Muscle layer of duodenum (tissue), 2 donors: ENCODE results near the gene SLC38A3.

Experiments
- H3K27ac ChIP-seq: one replicate; pipeline ENCODE4 v1.7.0; 2013; ENCODE audit warnings: mild to moderate bottlenecking, low read length
- H3K27me3 ChIP-seq: one replicate; pipeline ENCODE4 v1.7.0; 2013; ENCODE audit warnings: low read depth, mild to moderate bottlenecking, control low read depth, low read length
- H3K36me3 ChIP-seq, 2 donors: one replicate each; pipeline ENCODE4 v1.7.0; 2013; ENCODE audit warnings: low read length in 2 of 2, control low read depth in 1 of 2, mild to moderate bottlenecking in 1 of 2; ENCODE audit not compliant: insufficient read depth in 2 of 2, control insufficient read depth in 1 of 2
- H3K4me1 ChIP-seq, 2 donors: one replicate each; pipeline ENCODE4 v1.7.0; 2013; ENCODE audit warnings: low read length in 2 of 2, mild to moderate bottlenecking in 2 of 2, control low read depth in 1 of 2, moderate library complexity in 1 of 2; ENCODE audit not compliant: insufficient read depth in 2 of 2, control insufficient read depth in 1 of 2
- H3K4me3 ChIP-seq, 2 donors: one replicate each; pipeline ENCODE4 v1.7.0; 2013; ENCODE audit warnings: low read length in 2 of 2, low read depth in 1 of 2, mild to moderate bottlenecking in 1 of 2
- H3K9me3 ChIP-seq, 2 donors: one replicate each; pipeline ENCODE4 v1.7.0; 2013; ENCODE audit warnings: low read length in 2 of 2, control low read depth in 1 of 2, mild to moderate bottlenecking in 1 of 2; ENCODE audit not compliant: control insufficient read depth in 1 of 2
- donor health status: healthy.

Gene SLC38A3

GRCh38 chr3:50204804-50205412, at the start of gene SLC38A3:
Gene SLC38A3, plus strand, starts transcription at chr3:50205271. Its CDS starts 8,929 bp downstream, at chr3:50214200.
- Histone ChIP-seq H3K4me1 (peaks cover 0 to 8% of the 10 kb centered on the region in 2 donors), H3K27me3 (peaks cover 41% of the 10 kb centered on the region), H3K27ac (no peak within 1 kb of the TSS), H3K36me3 (no peaks in the 10 kb centered on the region), H3K9me3 (no peaks in the 10 kb centered on the region), H3K4me3 (peak within 1 kb of the TSS in 1 of 2 donors; percentile 59)

- peaks cover 5% of the 10 kb centered on the region for H3K27me3 ChIP-seq
- H3K9me3 ChIP-seq = no peaks in the 10 kb centered on the region
- H3K27ac ChIP-seq = peak overlapping the region; percentile 63
- peak overlapping the region; percentile 52 to 63 for H3K4me3 ChIP-seq
- H3K36me3 ChIP-seq = no peaks in the 10 kb centered on the region
- H3K4me1 ChIP-seq = peaks cover 3 to 25% of the 10 kb centered on the region in 2 donors
These were observed 49.6 kb upstream of the SLC38A3 start for GRCh38 chr3:50155491-50155878.

- Histone ChIP-seq H3K36me3 (no peaks in the 10 kb centered on the region), H3K9me3 (no peaks in the 10 kb centered on the region), H3K4me3 (peak overlapping the region; percentile 52 to 63), H3K27me3 (peaks cover 5% of the 10 kb centered on the region), H3K4me1 (peaks cover 5 to 29% of the 10 kb centered on the region in 2 donors), H3K27ac (peak overlapping the region; percentile 63)
These were observed 49.2 kb upstream of the SLC38A3 start for GRCh38 chr3:50155891-50156290.

GRCh38 chr3:50156549-50157493, 48.2 kb upstream of the SLC38A3 start:
- H3K36me3 ChIP-seq = no peaks in the 10 kb centered on the region
- H3K4me3 ChIP-seq = peak overlapping the region; percentile 52 to 63
- H3K27me3 ChIP-seq = peaks cover 5% of the 10 kb centered on the region
- peaks cover 13 to 35% of the 10 kb centered on the region in 2 donors for H3K4me1 ChIP-seq
- H3K27ac ChIP-seq = peak overlapping the region; percentile 63
- H3K9me3 ChIP-seq = no peaks in the 10 kb centered on the region

- Histone ChIP-seq H3K4me3 (no peak overlapping the region), H3K27me3 (peaks cover 5% of the 10 kb centered on the region), H3K27ac (no peak overlapping the region), H3K36me3 (no peaks in the 10 kb centered on the region), H3K9me3 (no peaks in the 10 kb centered on the region), H3K4me1 (peaks cover 14 to 43% of the 10 kb centered on the region in 2 donors)
These were observed 47.1 kb upstream of the SLC38A3 start for GRCh38 chr3:50157827-50158529.

GRCh38 chr3:50158530-50159146, 46.4 kb upstream of the SLC38A3 start:
- Histone ChIP-seq H3K4me3 (no peak overlapping the region), H3K27me3 (peaks cover 5% of the 10 kb centered on the region), H3K9me3 (no peaks in the 10 kb centered on the region), H3K36me3 (no peaks in the 10 kb centered on the region), H3K4me1 (peaks cover 18 to 49% of the 10 kb centered on the region in 2 donors), H3K27ac (no peak overlapping the region)

- H3K9me3 ChIP-seq = no peaks in the 10 kb centered on the region
- H3K27me3 ChIP-seq = peaks cover 5% of the 10 kb centered on the region
- H3K36me3 ChIP-seq = no peaks in the 10 kb centered on the region
- H3K4me3 ChIP-seq = no peak overlapping the region
- peak overlapping the region; percentile 39 for H3K27ac ChIP-seq
- H3K4me1 ChIP-seq = peaks cover 38 to 58% of the 10 kb centered on the region in 2 donors
These were observed 44.5 kb upstream of the SLC38A3 start for GRCh38 chr3:50160561-50160983.

GRCh38 chr3:50161320-50161719, 43.8 kb upstream of the SLC38A3 start:
- no peak overlapping the region for H3K4me3 ChIP-seq
- no peaks in the 10 kb centered on the region for H3K27me3 ChIP-seq
- peak overlapping the region; percentile 39 for H3K27ac ChIP-seq
- H3K4me1 ChIP-seq = peaks cover 45 to 58% of the 10 kb centered on the region in 2 donors
- no peaks in the 10 kb centered on the region for H3K36me3 ChIP-seq
- H3K9me3 ChIP-seq = no peaks in the 10 kb centered on the region

GRCh38 chr3:50162034-50162883, 42.8 kb upstream of the SLC38A3 start:
- H3K4me3 ChIP-seq = no peak overlapping the region
- peaks cover 53 to 57% of the 10 kb centered on the region in 2 donors for H3K4me1 ChIP-seq

More at GRCh38 chr3:50162034-50162883, 42.8 kb upstream of the SLC38A3 start:
- H3K27me3 ChIP-seq = no peaks in the 10 kb centered on the region
- H3K36me3 ChIP-seq = no peaks in the 10 kb centered on the region
- no peaks in the 10 kb centered on the region for H3K9me3 ChIP-seq
- no peak overlapping the region for H3K27ac ChIP-seq
